Osteoblast (primary cell): ENCODE measurements around the gene ACSL6. TPM values are rescaled to one million over a fixed set of nuclear protein-coding genes. Genes with fewer than 3 reads are reported as not detected.

Source experiments
- DNase-seq: peaks from one replicate; pipeline ENCODE4 v3.0.0; 2011; ENCODE audit warnings: low spot score, mixed read lengths; ENCODE audit not compliant: insufficient read length; ENCODE audit errors: missing footprints
- H2AFZ ChIP-seq: 2 replicates; pipeline ENCODE4 v1.6.0; 2011; ENCODE audit warnings: mild to moderate bottlenecking, low read length
- H3K27ac ChIP-seq: 2 replicates; pipeline ENCODE4 v1.5.1; 2011; ENCODE audit warnings: mild to moderate bottlenecking, low read depth, low read length, moderate library complexity
- H3K27me3 ChIP-seq: 2 replicates; pipeline ENCODE4 v1.6.0; 2012; ENCODE audit warnings: mild to moderate bottlenecking, control low read depth, inconsistent platforms, low read length, moderate library complexity; ENCODE audit not compliant: insufficient read depth
- H3K36me3 ChIP-seq: 2 replicates; pipeline ENCODE4 v1.5.1; 2011; ENCODE audit warnings: mild to moderate bottlenecking, low read length, control low read depth, moderate library complexity; ENCODE audit not compliant: insufficient read depth
- H3K4me1 ChIP-seq: 2 replicates; pipeline ENCODE4 v1.5.1; 2011; ENCODE audit warnings: mild to moderate bottlenecking, low read length, control low read depth, moderate library complexity; ENCODE audit not compliant: insufficient read depth
- H3K4me2 ChIP-seq: 2 replicates; pipeline ENCODE4 v1.6.0; 2011; ENCODE audit warnings: mild to moderate bottlenecking, low read length; ENCODE audit not compliant: insufficient read depth
- H3K4me3 ChIP-seq: fragments of 200-600 bp; sonication (generic); 3 replicates; pipeline ENCODE4 v1.5.1; 2012; ENCODE audit warnings: mild to moderate bottlenecking, low read length, inconsistent platforms; ENCODE audit not compliant: insufficient read depth
- H3K79me2 ChIP-seq: 2 replicates; pipeline ENCODE4 v1.6.0; 2012; ENCODE audit warnings: mild to moderate bottlenecking, low read length, control low read depth, inconsistent platforms; ENCODE audit not compliant: insufficient read depth
- H3K9me3 ChIP-seq: 2 replicates; pipeline ENCODE4 v1.5.1; 2011; ENCODE audit warnings: low read depth, low read length, control low read depth
- H4K20me1 ChIP-seq: 2 replicates; pipeline ENCODE4 v1.6.0; 2012; ENCODE audit warnings: mild to moderate bottlenecking, low read length, control low read depth; ENCODE audit not compliant: insufficient read depth
- CTCF ChIP-seq: IDR thresholded peaks from 2 replicates; pipeline ENCODE4 v1.5.1; 2011; ENCODE audit warnings: mild to moderate bottlenecking, low read depth, low read length, moderate library complexity; ENCODE audit errors: extremely low read depth
- total RNA-seq: library from RNA; depleted of rRNA; stranded (reverse); fragments of >200 nt; gene quantifications from 2 replicates; pipeline ENCODE4 v1.2.3, GENCODE V29; 2012

ACSL6 gene
- total RNA-seq, 1 donor = not detected

DNA sequence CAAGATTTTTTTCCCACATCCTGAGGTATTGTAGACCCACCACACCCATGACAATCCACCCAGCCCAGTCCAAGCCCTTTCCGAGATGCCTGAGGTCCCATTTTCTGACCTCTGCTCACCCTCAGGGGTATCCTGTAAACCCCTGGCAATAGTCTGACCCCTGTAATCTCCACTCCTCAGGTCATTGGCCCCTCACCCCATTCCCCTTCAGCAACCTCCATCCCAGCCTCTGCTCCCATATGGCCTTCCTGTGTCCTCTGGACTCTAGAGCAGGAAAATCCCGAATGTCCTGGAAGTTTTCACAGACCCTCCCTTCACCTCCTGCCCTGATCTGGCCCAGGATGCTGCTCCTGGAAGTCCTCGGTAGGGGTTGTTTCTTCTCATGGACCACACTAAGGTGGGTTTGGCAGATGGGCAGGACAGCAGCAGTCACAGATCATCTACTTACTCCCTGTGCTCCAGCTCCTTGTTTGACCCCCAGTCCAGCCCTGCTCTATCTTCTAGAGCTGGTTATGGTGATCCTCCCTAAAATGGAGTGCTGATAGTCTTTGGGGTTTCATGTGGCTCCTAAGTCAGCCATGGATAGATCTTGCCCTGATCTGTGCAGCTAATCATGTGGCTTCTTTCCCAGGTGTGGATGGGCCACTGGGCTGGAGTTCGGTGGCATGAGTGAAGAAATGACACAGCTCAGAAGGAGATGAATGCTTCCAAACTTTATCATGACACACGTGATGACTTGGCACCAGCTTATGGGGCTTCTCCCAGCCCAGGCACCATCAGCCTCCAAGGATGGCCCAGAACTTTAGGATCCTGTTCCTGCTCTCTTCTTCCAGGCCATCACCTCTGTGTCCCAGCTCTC, 12.0 kb upstream of the ACSL6 start:
- DNase-seq = no peak
- Histone ChIP-seq H3K4me1 (no peaks in the 10 kb centered on the region), H3K27me3 (peaks cover 17% of the 10 kb centered on the region), H3K27ac (no peak overlapping the region), H3K9me3 (no peaks in the 10 kb centered on the region), H3K79me2 (no peaks in the 10 kb centered on the region), H2AFZ (no peak overlapping the region), H3K4me2 (no peak overlapping the region), H4K20me1 (no peaks in the 10 kb centered on the region), H3K4me3 (no peak overlapping the region), H3K36me3 (no peaks in the 10 kb centered on the region)
- TF ChIP-seq CTCF = no peak

DNA sequence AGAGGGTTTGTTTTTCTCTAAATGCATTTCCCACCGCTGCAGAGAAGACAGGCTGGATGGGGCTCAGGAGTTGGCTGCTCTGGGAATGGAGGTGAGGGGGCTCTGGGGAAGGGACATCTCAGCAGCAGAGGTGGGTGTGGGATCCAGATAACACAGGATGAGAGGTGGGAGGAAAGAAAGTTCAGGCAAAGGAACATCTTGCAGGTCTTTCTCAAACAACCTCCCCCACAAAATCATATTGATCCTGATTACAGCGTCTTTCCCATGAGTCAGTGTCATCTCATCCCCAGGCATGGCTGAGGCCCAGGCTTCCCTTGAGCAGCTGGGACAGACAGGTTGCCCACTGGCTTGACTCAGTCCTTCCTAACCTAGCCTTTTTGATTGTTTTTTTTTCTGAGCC, 11.3 kb upstream of the ACSL6 start:
- no peak for DNase-seq
- H4K20me1 ChIP-seq = no peaks in the 10 kb centered on the region
- TF ChIP-seq CTCF = no peak
- no peaks in the 10 kb centered on the region for H3K36me3 ChIP-seq
- H3K4me3 ChIP-seq = no peak overlapping the region
- no peak overlapping the region for H3K27ac ChIP-seq
- no peaks in the 10 kb centered on the region for H3K4me1 ChIP-seq
- H3K79me2 ChIP-seq = no peaks in the 10 kb centered on the region
- no peak overlapping the region for H2AFZ ChIP-seq
- H3K27me3 ChIP-seq = peaks cover 20% of the 10 kb centered on the region
- no peak overlapping the region for H3K4me2 ChIP-seq
- no peaks in the 10 kb centered on the region for H3K9me3 ChIP-seq

- Histone ChIP-seq H3K79me2 (no peaks in the 10 kb centered on the region), H3K9me3 (no peaks in the 10 kb centered on the region)
These were observed 10.2 kb upstream of the ACSL6 start for GRCh38 chr5:132021654-132022053.

More at GRCh38 chr5:132021654-132022053, 10.2 kb upstream of the ACSL6 start:
- no peak for TF ChIP-seq CTCF
- Histone ChIP-seq H4K20me1 (no peaks in the 10 kb centered on the region), H2AFZ (no peak overlapping the region), H3K27me3 (peaks cover 24% of the 10 kb centered on the region), H3K4me2 (no peak overlapping the region), H3K4me3 (no peak overlapping the region), H3K36me3 (no peaks in the 10 kb centered on the region), H3K4me1 (no peaks in the 10 kb centered on the region), H3K27ac (no peak overlapping the region)
- no peak for DNase-seq
